Activated CD8-positive, alpha-beta T cell treated with anti-CD3 and anti-CD28 coated beads for 36 hours (primary cell): Measurements from ENCODE around the gene KSR2. TPM values are rescaled to one million over a fixed set of nuclear protein-coding genes. Genes with fewer than 3 reads are reported as not detected.

ENCODE experiments used
- ATAC-seq: fragments of 200-7000 bp; cut with Tn5 transposase; one replicate; pipeline ENCODE4 v1.10.0; 2021; ENCODE audit warnings: mild to moderate bottlenecking, moderate library complexity
- CTCF ChIA-PET: fragments of 350-600 bp; sonication (Branson Sonifier 250); formaldehyde crosslinking; loops from one replicate; lab custom pipeline; 2021; ENCODE audit warnings: antibody characterized with exemption; lab: Charles Lee
- POLR2A ChIA-PET: fragments of 350-600 bp; sonication (Branson Sonifier 250); formaldehyde crosslinking; loops from one replicate; lab custom pipeline; 2021; ENCODE audit warnings: antibody characterized with exemption; lab: Charles Lee
- DNase-seq: peaks from one replicate; pipeline ENCODE4 v3.0.0-alpha.2; 2020
- H3K27ac Mint-ChIP-seq: one replicate; pipeline ENCODE4 v1.8.0; 2021; ENCODE audit warnings: mild to moderate bottlenecking, mixed read lengths
- H3K27me3 Mint-ChIP-seq: one replicate; pipeline ENCODE4 v1.8.0; 2021; ENCODE audit warnings: mixed read lengths
- H3K36me3 Mint-ChIP-seq: one replicate; pipeline ENCODE4 v1.8.0; 2021; ENCODE audit warnings: low read depth, mixed read lengths
- H3K4me1 Mint-ChIP-seq: one replicate; pipeline ENCODE4 v1.8.0; 2021; ENCODE audit warnings: low read depth, mixed read lengths
- H3K4me3 Mint-ChIP-seq: one replicate; pipeline ENCODE4 v1.8.0; 2021; ENCODE audit warnings: mild to moderate bottlenecking, moderate library complexity, mixed read lengths
- H3K9me3 Mint-ChIP-seq: one replicate; pipeline ENCODE4 v1.8.0; 2021; ENCODE audit warnings: mixed read lengths
- intact Hi-C: fragments of 100-400 bp; cut with micrococcal nuclease; formaldehyde crosslinking; loops from one replicate; pipeline ENCODE4 v1.10.0; 2022
- total RNA-seq, 2 experiments: library from RNA; stranded (reverse); gene quantifications; one replicate each; pipeline ENCODE4 v1.2.3, GENCODE V29; 2021
- TF ChIP-seq, protein P1 (sequence below): fragments of 200-600 bp; IDR thresholded peaks from one replicate; pipeline ENCODE4 v1.8.0; 2022; ENCODE audit warnings: antibody characterized with exemption, mild to moderate bottlenecking

Gene KSR2
- total RNA-seq, 2 experiments from 2014 or later = 0.02 TPM; not detected in 1

- H3K9me3 Mint-ChIP-seq = no peaks in the 10 kb centered on the region
- intact Hi-C loops = loop anchor here (10.0 kb wide), 2 partner anchors 182 to 232 kb away; partner anchors contain the start of gene VSIG10
- ATAC-seq = no peak
- H3K4me1 Mint-ChIP-seq = peaks cover 8% of the 10 kb centered on the region
- POLR2A ChIA-PET = no interaction called here
- no peak for DNase-seq
- no peaks in the 10 kb centered on the region for H3K36me3 Mint-ChIP-seq
- no peak overlapping the region for H3K4me3 Mint-ChIP-seq
- H3K27me3 Mint-ChIP-seq = peaks cover 12% of the 10 kb centered on the region
- no peak overlapping the region for H3K27ac Mint-ChIP-seq
- TF ChIP-seq, protein P1, sequence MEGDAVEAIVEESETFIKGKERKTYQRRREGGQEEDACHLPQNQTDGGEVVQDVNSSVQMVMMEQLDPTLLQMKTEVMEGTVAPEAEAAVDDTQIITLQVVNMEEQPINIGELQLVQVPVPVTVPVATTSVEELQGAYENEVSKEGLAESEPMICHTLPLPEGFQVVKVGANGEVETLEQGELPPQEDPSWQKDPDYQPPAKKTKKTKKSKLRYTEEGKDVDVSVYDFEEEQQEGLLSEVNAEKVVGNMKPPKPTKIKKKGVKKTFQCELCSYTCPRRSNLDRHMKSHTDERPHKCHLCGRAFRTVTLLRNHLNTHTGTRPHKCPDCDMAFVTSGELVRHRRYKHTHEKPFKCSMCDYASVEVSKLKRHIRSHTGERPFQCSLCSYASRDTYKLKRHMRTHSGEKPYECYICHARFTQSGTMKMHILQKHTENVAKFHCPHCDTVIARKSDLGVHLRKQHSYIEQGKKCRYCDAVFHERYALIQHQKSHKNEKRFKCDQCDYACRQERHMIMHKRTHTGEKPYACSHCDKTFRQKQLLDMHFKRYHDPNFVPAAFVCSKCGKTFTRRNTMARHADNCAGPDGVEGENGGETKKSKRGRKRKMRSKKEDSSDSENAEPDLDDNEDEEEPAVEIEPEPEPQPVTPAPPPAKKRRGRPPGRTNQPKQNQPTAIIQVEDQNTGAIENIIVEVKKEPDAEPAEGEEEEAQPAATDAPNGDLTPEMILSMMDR = no peak
- CTCF ChIA-PET = interaction anchor here (1.1 to 3.8 kb wide), 4 partner anchors 16 to 503 kb away, joined by 3 to 17 read pairs (median 8); partner anchors contain the start of gene SUDS3
Measured at GRCh38 chr12:117872546-117873169, 96.1 kb downstream of the KSR2 start.

- H3K27ac Mint-ChIP-seq = no peak overlapping the region
- ChIA-PET CTCF (interaction anchor here (1.9 to 2.0 kb wide), 2 partner anchors 12 to 20 kb away, joined by 6 to 11 read pairs; no protein-coding TSS in a partner anchor), POLR2A (no interaction called here)
- DNase-seq (no peak), ATAC-seq (no peak)
- H3K27me3 Mint-ChIP-seq = peaks cover 4% of the 10 kb centered on the region
- H3K4me1 Mint-ChIP-seq = no peaks in the 10 kb centered on the region
- TF ChIP-seq, protein P1 = no peak
- intact Hi-C loops = no loop called here
- H3K4me3 Mint-ChIP-seq = no peak overlapping the region
- no peaks in the 10 kb centered on the region for H3K9me3 Mint-ChIP-seq
- H3K36me3 Mint-ChIP-seq = no peaks in the 10 kb centered on the region
Measured at GRCh38 chr12:117869551-117869950, 99.2 kb downstream of the KSR2 start.

GRCh38 chr12:117867348-117867747 is 101.4 kb downstream of the KSR2 start:
- DNase-seq (no peak), ATAC-seq (no peak)
- Mint-ChIP-seq H3K27me3 (peaks cover 14% of the 10 kb centered on the region), H3K4me3 (no peak overlapping the region), H3K27ac (no peak overlapping the region), H3K9me3 (no peaks in the 10 kb centered on the region), H3K36me3 (no peaks in the 10 kb centered on the region), H3K4me1 (no peaks in the 10 kb centered on the region)
- intact Hi-C loops = no loop called here
- POLR2A ChIA-PET = interaction anchor here (0.6 kb wide), 1 partner anchor 702 kb away, joined by 3 read pairs; no protein-coding TSS in a partner anchor
- CTCF ChIA-PET = interaction anchor here (1.6 kb wide), 1 partner anchor 10 kb away, joined by 7 read pairs; no protein-coding TSS in a partner anchor
- TF ChIP-seq, protein P1 = no peak

DNA sequence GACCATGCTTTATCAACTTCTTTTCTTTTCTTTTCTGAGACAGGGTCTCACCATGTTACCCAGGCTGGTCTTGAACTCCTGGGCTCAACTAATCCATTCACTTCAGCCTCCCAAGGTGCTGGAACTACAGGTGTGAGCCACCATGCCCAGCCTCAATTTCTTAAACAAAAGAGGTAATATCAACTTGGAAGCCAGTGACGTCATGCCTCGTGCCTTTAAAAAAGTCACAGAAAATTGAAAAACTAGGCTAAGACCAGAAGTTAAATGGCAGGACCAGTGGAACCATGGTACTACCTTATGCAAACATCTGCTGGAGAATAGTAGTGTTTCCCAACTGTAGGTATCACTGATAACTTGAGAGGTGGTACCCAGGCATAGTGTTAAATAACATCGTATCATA is 103.3 kb downstream of the KSR2 start:
- DNase-seq (no peak), ATAC-seq (no peak)
- Mint-ChIP-seq H3K27ac (no peak overlapping the region), H3K27me3 (peaks cover 14% of the 10 kb centered on the region), H3K4me1 (no peaks in the 10 kb centered on the region), H3K9me3 (no peaks in the 10 kb centered on the region), H3K36me3 (no peaks in the 10 kb centered on the region), H3K4me3 (no peak overlapping the region)
- TF ChIP-seq, protein P1 = no peak
- POLR2A ChIA-PET = no interaction called here
- intact Hi-C loops = no loop called here
- CTCF ChIA-PET = no interaction called here

- POLR2A ChIA-PET = no interaction called here
- CTCF ChIA-PET = no interaction called here
- no peak overlapping the region for H3K4me3 Mint-ChIP-seq
- H3K9me3 Mint-ChIP-seq = no peaks in the 10 kb centered on the region
- no peaks in the 10 kb centered on the region for H3K4me1 Mint-ChIP-seq
- no peak for ATAC-seq
- DNase-seq = no peak
- intact Hi-C loops = no loop called here
- no peak overlapping the region for H3K27ac Mint-ChIP-seq
- TF ChIP-seq, protein P1 = no peak
- no peaks in the 10 kb centered on the region for H3K36me3 Mint-ChIP-seq
- H3K27me3 Mint-ChIP-seq = peaks cover 14% of the 10 kb centered on the region
Measured at GRCh38 chr12:117863002-117863709, 105.6 kb downstream of the KSR2 start.
